ENCODE measurements around the gene APP. TPM values are rescaled to one million over a fixed set of nuclear protein-coding genes. Genes with fewer than 3 reads are reported as not detected.

Gene APP
- total RNA-seq, 4 donors from 2014 or later = 234 to 376 (median 343) TPM

DNA sequence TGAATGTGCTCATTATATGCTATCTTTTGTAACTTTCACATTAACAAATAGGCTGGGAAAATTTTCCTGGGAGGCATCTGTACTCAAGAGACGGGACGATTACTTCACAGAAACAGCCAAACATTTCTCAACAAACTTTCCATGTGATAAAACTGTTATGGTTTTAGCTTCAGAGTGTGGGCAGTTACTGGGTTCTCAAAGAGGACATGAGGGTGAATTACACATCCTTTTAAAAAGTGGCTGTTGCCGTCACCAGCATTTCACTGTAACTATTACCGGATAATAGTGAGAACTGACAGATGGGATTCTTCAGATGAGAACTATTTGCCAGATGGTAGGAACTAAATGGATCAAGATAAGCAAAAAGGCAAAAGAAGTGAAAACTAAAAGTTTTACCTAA, 109.1 kb downstream of the APP start:
- no peak for DNase-seq (ENCODE audit: low spot score in 2 of 2)
- no peak overlapping the region for H3K27ac ChIP-seq
- no peaks in the 10 kb centered on the region for H3K27me3 ChIP-seq
- no peaks in the 10 kb centered on the region for H3K36me3 ChIP-seq
- H3K9me3 ChIP-seq = no peaks in the 10 kb centered on the region
- H3K4me1 ChIP-seq = peaks cover 14% of the 10 kb centered on the region
- H3K4me3 ChIP-seq = no peak overlapping the region
- WGBS = 65% methylated on average over 4 of the region's 4 CpGs
- TF ChIP-seq POLR2AphosphoS5 (IDR thresholded peaks at IDR 0.05) (no peak), POLR2A (IDR thresholded peaks at IDR 0.05) (no peak), CTCF (IDR thresholded peaks at IDR 0.05) (no peak), EP300 (IDR thresholded peaks at IDR 0.05) (no peak)

- WGBS = 87% methylated on average over 7 of the region's 7 CpGs
- no peak overlapping the region for H3K4me3 ChIP-seq
- no peak for DNase-seq (ENCODE audit: low spot score in 2 of 2)
- H3K27ac ChIP-seq = no peak overlapping the region
- H3K27me3 ChIP-seq = no peaks in the 10 kb centered on the region
- TF ChIP-seq POLR2A (IDR thresholded peaks at IDR 0.05) = no peak
- no peak for TF ChIP-seq POLR2AphosphoS5 (IDR thresholded peaks at IDR 0.05)
- TF ChIP-seq EP300 (IDR thresholded peaks at IDR 0.05) = no peak
- no peak for TF ChIP-seq CTCF (IDR thresholded peaks at IDR 0.05)
- no peaks in the 10 kb centered on the region for H3K36me3 ChIP-seq
- H3K4me1 ChIP-seq = peaks cover 10% of the 10 kb centered on the region
- no peaks in the 10 kb centered on the region for H3K9me3 ChIP-seq
Measured at GRCh38 chr21:26060335-26061115, 110.0 kb downstream of the APP start.

- no peaks in the 10 kb centered on the region for H3K36me3 ChIP-seq
- TF ChIP-seq EP300 (IDR thresholded peaks at IDR 0.05) (no peak), POLR2A (IDR thresholded peaks at IDR 0.05) (no peak), POLR2AphosphoS5 (IDR thresholded peaks at IDR 0.05) (no peak), CTCF (IDR thresholded peaks at IDR 0.05) (no peak)
- H3K27me3 ChIP-seq = no peaks in the 10 kb centered on the region
- no peak overlapping the region for H3K27ac ChIP-seq
- WGBS = 91% methylated on average over 6 of the region's 6 CpGs
- H3K4me1 ChIP-seq = peaks cover 14% of the 10 kb centered on the region
- H3K9me3 ChIP-seq = no peaks in the 10 kb centered on the region
- H3K4me3 ChIP-seq = no peak overlapping the region
- no peak for DNase-seq (ENCODE audit: low spot score in 2 of 2)
Measured at GRCh38 chr21:26057477-26058170, 112.9 kb downstream of the APP start.

DNA sequence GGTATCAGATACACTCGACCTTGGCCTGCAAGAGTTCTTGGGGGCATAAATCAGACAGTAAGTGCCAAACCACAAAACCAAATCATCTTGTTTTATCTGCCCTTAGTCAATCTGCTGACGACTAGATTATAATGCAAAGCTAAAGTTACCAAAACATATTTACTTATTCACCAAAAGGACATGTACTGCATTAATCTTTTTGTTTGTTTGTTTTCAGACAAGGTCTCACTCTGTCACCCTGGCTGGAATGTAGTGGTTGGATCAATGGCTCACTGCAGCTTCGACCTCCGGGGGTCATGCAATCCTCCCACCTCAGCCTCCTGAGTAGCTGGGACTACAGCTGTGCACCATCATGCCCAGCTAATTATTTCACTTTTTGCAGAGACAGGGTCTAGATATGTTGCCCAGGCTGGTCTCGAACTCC, 114.7 kb downstream of the APP start:
- no peak overlapping the region for H3K27ac ChIP-seq
- TF ChIP-seq POLR2A (IDR thresholded peaks at IDR 0.05) (no peak), EP300 (IDR thresholded peaks at IDR 0.05) (no peak), POLR2AphosphoS5 (IDR thresholded peaks at IDR 0.05) (no peak), CTCF (IDR thresholded peaks at IDR 0.05) (no peak)
- 66% methylated on average over 5 of the region's 5 CpGs for WGBS
- H3K4me1 ChIP-seq = peaks cover 12% of the 10 kb centered on the region
- H3K36me3 ChIP-seq = peaks cover 7% of the 10 kb centered on the region
- DNase-seq (ENCODE audit: low spot score in 2 of 2) = no peak
- H3K9me3 ChIP-seq = no peaks in the 10 kb centered on the region
- no peaks in the 10 kb centered on the region for H3K27me3 ChIP-seq
- H3K4me3 ChIP-seq = no peak overlapping the region

DNA sequence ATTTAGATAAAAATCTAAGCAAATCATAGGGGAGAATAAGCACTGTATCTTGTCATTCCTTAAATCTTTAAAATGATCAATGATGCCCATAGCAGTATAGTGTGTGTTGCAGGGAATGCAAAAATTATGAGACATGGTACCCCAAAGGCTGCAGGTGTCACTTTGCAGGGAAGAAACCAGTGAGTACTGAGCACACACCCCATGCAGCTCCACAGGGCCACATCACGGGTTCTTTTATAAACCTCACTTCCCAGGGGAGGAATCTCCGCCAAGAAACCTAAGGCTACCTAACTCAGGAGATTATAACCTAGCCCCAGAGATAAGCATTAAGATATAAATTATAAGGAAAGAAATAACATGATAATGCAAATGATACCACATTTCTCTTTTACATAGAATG, 115.6 kb downstream of the APP start:
- WGBS = 19% methylated on average over 2 of the region's 2 CpGs
- Histone ChIP-seq H3K27ac (no peak overlapping the region), H3K4me3 (no peak overlapping the region), H3K4me1 (peaks cover 11% of the 10 kb centered on the region), H3K36me3 (peaks cover 13% of the 10 kb centered on the region), H3K27me3 (no peaks in the 10 kb centered on the region), H3K9me3 (no peaks in the 10 kb centered on the region)
- no peak for TF ChIP-seq EP300 (IDR thresholded peaks at IDR 0.05)
- no peak for TF ChIP-seq POLR2A (IDR thresholded peaks at IDR 0.05)
- TF ChIP-seq CTCF (IDR thresholded peaks at IDR 0.05) = no peak
- TF ChIP-seq POLR2AphosphoS5 (IDR thresholded peaks at IDR 0.05) = no peak
- DNase-seq (ENCODE audit: low spot score in 2 of 2) = no peak
